GM18498 (cell line): ENCODE results near the gene SRSF1.
"Not testable (repeated sequence)": the region's sequence is repeated elsewhere in the genome, so short reads cannot be mapped to it uniquely, and the experiment has no call there.

ENCODE experiments used
- ATAC-seq: cut with Tn5 transposase; IDR thresholded peaks from one replicate; pipeline ENCODE4 v1.9.1; 2021; ENCODE audit warnings: mild to moderate bottlenecking, moderate library complexity; ENCODE audit not compliant: unreplicated experiment

Gene SRSF1

DNA sequence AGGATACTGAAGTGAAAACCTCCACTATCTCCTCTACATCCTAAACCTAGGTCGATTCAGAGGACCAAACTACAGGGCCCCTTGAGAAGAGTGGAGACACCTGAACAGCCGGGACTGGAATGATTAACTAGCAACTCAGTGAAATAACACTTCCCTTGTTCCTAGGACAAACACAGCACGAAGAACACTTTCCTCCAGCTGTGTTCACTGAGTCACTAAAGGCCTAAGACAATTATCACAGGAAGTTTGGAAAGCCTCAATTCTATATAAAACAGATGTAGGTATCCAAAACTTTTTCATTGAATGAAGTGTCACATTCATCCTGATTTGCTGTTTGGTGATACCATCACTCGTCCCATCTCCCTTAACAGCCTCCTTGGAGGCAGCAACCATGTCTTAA is 36.3 kb downstream of the SRSF1 start:
- ATAC-seq, result no peak

DNA sequence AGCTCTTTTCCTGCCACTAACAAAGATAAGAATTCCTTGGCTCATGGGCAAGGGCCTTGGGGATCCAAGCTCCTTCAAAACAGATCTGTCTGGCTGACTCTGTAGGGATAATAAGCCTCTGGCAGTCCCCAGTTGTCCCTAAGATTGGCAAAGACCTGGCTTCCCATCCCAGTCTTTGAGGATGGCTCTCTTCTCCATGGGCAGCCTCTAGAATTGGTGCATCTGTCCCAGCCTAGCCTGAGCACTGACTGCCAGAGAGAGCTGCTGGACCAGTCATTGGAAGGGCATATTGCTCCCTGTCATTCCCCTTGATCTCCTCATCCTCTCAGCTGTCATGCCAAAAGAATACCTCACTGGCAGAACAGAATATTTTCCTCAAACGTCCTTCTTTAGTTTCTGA is 38.6 kb downstream of the SRSF1 start:
- no peak for ATAC-seq

DNA sequence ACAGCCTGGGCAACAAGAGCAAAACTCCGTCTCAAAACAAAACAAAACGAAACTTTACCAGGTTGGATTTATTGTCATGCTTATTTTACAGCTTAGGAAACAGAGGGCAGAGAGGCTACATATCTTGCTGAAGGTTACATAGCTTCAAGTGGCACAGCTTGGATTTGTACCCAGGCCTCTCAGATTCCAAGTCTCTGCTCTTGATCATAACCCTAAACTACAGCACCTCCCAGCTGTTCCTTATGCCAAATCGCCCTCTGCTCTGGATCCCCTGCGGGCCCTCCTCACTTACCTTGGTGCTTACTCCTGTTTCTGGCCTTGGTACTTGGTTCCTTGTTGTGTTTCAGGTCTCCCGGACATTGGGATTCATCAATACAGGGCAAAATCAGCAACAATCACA is 40.2 kb downstream of the SRSF1 start:
- ATAC-seq, result no peak

DNA sequence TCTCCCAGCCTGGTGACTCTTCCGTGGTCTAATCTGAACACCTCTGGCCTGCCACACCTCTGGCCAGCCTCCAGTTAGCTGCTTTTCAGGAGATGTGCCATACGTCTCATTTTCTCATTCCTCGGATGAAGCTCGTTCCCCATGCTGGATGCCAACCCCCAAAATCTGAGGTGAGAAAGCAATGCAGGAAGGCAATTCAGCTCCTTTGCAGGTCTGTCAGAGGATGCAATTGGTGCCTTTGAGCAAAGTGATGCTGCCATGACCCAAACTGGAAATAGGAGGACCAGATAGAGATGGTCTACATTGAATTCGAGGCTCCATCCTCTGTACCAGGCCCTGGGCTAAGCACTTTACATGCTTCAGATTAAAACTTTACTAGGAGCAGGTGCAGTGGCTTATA is 40.8 kb downstream of the SRSF1 start:
- ATAC-seq, result no peak

GRCh38 chr17:57965521-57966160 is 41.4 kb downstream of the SRSF1 start:
- ATAC-seq, result no peak

GRCh38 chr17:57963149-57963511 is 43.9 kb downstream of the SRSF1 start:
- no peak for ATAC-seq

GRCh38 chr17:57962279-57963148 is 44.5 kb downstream of the SRSF1 start:
- ATAC-seq, result no peak

DNA sequence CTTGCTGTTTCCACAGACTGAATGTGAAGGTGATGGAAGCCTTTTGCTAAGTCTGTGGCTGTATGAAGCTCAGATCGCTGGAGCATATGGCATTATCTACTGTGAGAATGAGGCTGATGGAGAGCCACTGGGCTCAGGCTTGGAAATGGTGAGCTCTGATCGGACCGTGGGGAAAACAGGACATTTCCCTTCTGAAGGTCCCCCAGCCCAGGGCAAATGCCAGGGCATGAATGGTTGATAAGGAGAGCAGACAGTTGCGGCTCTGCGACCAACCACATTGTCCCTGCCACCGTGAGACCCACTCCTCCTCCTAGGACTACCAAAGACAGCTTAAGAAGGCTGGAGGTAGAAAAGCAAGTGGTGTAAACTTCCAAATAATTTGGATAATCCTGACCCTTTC is 47.1 kb downstream of the SRSF1 start:
- no peak for ATAC-seq

- ATAC-seq, result not testable (repeated sequence)
Measured at GRCh38 chr17:57958391-57958790, 48.7 kb downstream of the SRSF1 start.

DNA sequence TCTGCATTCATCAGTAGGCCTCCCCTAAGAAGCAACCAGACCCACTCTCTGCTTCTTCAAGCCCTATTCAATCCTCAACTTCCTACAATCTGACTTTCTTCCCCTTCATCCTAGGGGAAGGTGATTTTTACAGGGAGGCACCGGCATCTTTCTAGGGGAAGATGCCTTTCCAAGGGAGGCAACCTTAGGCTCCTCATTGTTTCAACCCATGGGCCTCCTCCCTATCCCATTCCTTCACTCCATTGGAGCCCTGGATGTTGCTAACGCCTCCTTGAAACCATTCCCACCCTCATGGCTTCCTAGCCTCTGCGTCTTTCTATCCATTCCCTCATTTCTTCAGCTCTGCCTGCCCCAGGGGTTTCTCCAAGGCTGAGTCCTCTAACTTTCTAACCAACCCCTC is 49.2 kb downstream of the SRSF1 start:
- ATAC-seq, result no peak

- ATAC-seq, result no peak
Measured at GRCh38 chr17:57957120-57957850, 49.8 kb downstream of the SRSF1 start.

- ATAC-seq, result peak; percentile 67
Measured at GRCh38 chr17:57956291-57957119, 50.5 kb downstream of the SRSF1 start.

DNA sequence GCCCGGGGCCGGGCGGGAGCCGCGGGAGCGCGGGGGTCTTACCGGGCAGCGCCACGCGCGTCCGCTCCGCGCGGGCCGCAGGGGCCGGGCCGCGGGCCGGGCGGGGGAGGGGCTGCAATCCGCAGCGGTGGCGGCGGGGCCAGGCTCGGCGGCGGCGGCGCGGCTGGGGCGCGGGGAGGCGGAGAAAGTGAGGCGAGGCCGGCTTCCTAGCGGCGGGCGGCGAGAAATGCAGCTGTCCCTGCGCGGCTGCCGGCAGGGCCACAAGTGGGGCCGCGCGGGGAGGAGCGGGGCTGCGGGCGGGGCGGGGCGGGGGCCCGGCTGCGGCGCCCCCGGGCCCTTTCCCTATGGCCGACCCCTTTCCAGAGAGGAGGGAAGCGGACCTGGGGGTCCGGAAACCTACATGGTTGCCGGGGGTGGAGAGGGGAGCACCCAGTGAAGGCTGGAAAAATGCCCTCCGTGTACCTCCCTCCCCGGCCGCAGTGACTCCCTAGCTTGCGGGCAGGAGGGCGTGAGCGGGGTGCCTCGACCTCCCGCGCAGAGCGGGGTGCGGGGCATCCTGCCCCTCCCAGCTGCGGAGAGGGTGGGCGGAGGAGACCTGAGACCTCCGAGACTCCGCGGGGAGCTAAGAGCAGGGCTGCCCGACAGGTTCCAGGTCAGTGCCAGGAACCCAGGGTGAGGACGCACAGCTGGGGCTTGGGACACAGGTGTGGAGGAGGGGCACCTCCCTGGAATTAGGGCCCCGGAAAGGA is 51.7 kb downstream of the SRSF1 start, which contains the start of gene CUEDC1:
CUEDC1 (minus strand) TSS at position 230 of the 749 bp plus-strand sequence. CDS start 69,848 bp downstream, outside the sequence.
- peak; percentile 64 for ATAC-seq

DNA sequence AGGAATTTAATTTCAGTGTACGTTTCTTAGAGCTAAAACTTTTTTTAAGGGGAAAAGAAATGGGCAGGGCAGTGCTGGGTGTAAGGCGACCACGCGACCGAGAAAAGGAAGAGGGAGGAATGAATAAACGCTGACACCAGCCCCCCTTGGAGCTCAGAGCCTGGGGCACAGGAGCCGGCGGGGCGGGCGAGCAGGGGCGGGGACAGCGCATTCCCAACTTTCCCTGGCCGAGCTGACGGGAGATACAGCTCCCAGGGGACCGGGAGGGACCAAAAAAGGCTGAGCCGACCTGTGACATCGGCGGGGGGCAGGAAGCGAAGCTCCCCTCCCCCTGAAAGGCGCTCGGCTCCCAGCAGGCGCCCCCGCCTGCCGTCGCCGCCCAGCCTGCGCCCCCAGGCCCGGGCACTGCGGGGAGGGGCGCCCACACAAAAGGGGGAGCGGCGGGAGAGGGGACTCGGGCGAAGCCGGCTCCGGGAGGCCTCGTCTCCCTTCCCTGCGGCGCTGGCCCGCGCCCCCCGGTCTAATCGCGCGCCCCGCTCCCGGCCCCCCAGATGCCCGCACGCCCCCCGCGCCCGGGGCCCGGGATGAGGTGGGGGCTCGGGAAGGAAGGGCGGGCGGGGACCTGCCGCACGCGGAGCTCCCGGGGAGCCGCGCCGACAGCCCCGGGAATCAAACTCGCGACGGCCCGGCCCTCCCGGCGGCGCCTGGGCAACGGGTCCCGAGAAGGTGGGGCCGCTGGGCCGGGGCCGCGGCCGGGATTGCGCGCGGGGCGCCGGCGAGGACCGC is 52.5 kb downstream of the SRSF1 start:
- no peak for ATAC-seq

DNA sequence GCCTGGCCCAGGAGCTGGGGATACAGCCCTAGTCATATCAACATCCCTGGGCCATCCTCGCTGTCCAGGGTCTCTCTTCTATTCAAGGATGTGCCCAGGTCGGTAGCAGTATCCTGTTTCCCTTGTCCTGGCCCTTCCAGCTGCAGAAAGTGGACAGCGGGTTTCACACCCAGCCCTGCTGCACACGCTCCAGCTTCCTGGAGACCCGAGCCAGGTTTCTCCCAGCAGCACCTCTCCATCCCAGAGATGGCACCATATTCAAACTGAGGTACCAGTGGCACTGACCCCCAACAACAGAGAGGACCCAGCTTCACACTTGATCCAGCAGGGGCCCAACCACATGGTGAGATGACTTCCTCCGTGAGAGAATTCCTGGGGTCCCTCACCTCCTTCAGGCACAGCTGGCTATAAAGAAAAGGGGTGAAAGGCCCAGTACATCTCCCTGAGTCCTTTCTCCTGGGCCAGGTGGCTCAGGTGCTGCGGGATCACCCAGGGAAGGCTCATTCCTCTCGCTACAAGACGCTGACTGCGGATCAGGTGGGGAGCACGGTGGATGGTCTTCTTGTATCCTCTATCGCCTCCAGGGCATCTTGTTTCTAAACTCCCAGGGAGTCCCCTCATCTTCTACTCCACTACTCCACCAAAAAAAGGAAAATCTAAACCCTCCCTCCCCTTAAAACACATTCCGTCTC is 53.2 kb downstream of the SRSF1 start:
- ATAC-seq, result no peak
